HG03135 (cell line): Measurements from ENCODE around the gene LRRC61.
"Not testable (repeated sequence)": the region's sequence is repeated elsewhere in the genome, so short reads cannot be mapped to it uniquely, and the experiment has no call there.

Source experiments
- ATAC-seq: cut with Tn5 transposase; IDR thresholded peaks from one replicate; pipeline ENCODE4 v1.9.1; 2021; ENCODE audit warnings: mild to moderate bottlenecking, moderate library complexity; ENCODE audit not compliant: unreplicated experiment

LRRC61 gene

GRCh38 chr7:150307129-150307528 is 16.0 kb upstream of the LRRC61 start:
- no peak for ATAC-seq

- ATAC-seq: no peak
Observed at GRCh38 chr7:150307904-150308303, 15.3 kb upstream of the LRRC61 start.

- no peak for ATAC-seq
Observed at GRCh38 chr7:150308575-150308974, 14.6 kb upstream of the LRRC61 start.

GRCh38 chr7:150311146-150311545 is 12.0 kb upstream of the LRRC61 start:
- ATAC-seq: no peak

GRCh38 chr7:150311711-150312110 is 11.4 kb upstream of the LRRC61 start:
- ATAC-seq: no peak

GRCh38 chr7:150312649-150313366 is 10.3 kb upstream of the LRRC61 start:
- ATAC-seq: not testable (repeated sequence)

- no peak for ATAC-seq
Observed at GRCh38 chr7:150313367-150313809, 9.8 kb upstream of the LRRC61 start.

- ATAC-seq: no peak
Observed at GRCh38 chr7:150313870-150314269, 9.3 kb upstream of the LRRC61 start.

- no peak for ATAC-seq
Observed at GRCh38 chr7:150314639-150315239, 8.4 kb upstream of the LRRC61 start.

GRCh38 chr7:150316987-150317386 is 6.2 kb upstream of the LRRC61 start:
- not testable (repeated sequence) for ATAC-seq

- no peak for ATAC-seq
Observed at GRCh38 chr7:150317748-150318444, 5.3 kb upstream of the LRRC61 start.

- ATAC-seq: no peak
Observed at GRCh38 chr7:150321788-150322113, 1.4 kb upstream of the LRRC61 start.

- peak; percentile 45 for ATAC-seq
Observed at GRCh38 chr7:150322114-150322832, 882 bp upstream of the LRRC61 start.

- no peak for ATAC-seq
Observed at GRCh38 chr7:150323682-150324372, 672 bp downstream of the LRRC61 start.

GRCh38 chr7:150324373-150324961 is 1.3 kb downstream of the LRRC61 start:
- ATAC-seq: no peak

- ATAC-seq: no peak
Observed at GRCh38 chr7:150325110-150325611, 2.0 kb downstream of the LRRC61 start.

- no peak for ATAC-seq
Observed at GRCh38 chr7:150325901-150326300, 2.7 kb downstream of the LRRC61 start.

GRCh38 chr7:150326657-150327268 is 3.6 kb downstream of the LRRC61 start:
- no peak for ATAC-seq

GRCh38 chr7:150327308-150327707 is 4.2 kb downstream of the LRRC61 start:
- ATAC-seq: no peak
